Panc1 (cell line): Measurements from ENCODE around the gene PPIB. TPM values are rescaled to one million over a fixed set of nuclear protein-coding genes. Genes with fewer than 3 reads are reported as not detected.

Experiments
- ATAC-seq: fragments of 200-7000 bp; cut with Tn5 transposase; 2 replicates; pipeline ENCODE4 v1.9.1; 2020; ENCODE audit warnings: mild to moderate bottlenecking, moderate library complexity
- BruUV-seq: library from RNA; stranded (reverse); fragments of 400-500 nt; replicated peaks from 2 replicates; lab custom pipeline; 2021; lab: Mats Ljungman, UMichigan
- CTCF ChIA-PET: fragments of 300-600 bp; sonication (Branson Sonifier 250); formaldehyde crosslinking; loops from one replicate; lab custom pipeline; 2022; ENCODE audit warnings: antibody characterized with exemption; lab: Charles Lee
- POLR2A ChIA-PET: fragments of 300-600 bp; sonication (Branson Sonifier 250); formaldehyde crosslinking; loops from one replicate; lab custom pipeline; 2022; ENCODE audit warnings: antibody characterized with exemption; lab: Charles Lee
- DNase-seq: peaks from one replicate; pipeline ENCODE4 v3.0.0-alpha.2; 2010; ENCODE audit warnings: low read depth, low spot score
- H3K27ac ChIP-seq: 2 replicates; pipeline ENCODE4 v1.5.1; 2011; ENCODE audit warnings: mild to moderate bottlenecking, low read length, inconsistent platforms
- H3K27me3 ChIP-seq: fragments of 200-500 bp; sonication (Bioruptor generic); 2 replicates; pipeline ENCODE4 v1.6.0; 2014; ENCODE audit warnings: low read length, inconsistent platforms; ENCODE audit not compliant: control insufficient read depth, insufficient read depth
- H3K36me3 ChIP-seq: fragments of 200-500 bp; sonication (Bioruptor generic); 2 replicates; pipeline ENCODE4 v1.5.1; 2014; ENCODE audit warnings: inconsistent platforms, mild to moderate bottlenecking, low read length, moderate library complexity; ENCODE audit not compliant: control insufficient read depth, insufficient read depth
- H3K4me1 ChIP-seq: 2 replicates; pipeline ENCODE4 v1.5.1; 2011; ENCODE audit warnings: inconsistent platforms, mild to moderate bottlenecking, low read length, moderate library complexity; ENCODE audit not compliant: control insufficient read depth, insufficient read depth
- H3K4me3 ChIP-seq, 2 experiments: 2 replicates each; pipeline ENCODE4 v1.5.1; 2011 to 2012; ENCODE audit warnings: low read depth in 2 of 2, low read length in 2 of 2, mild to moderate bottlenecking in 2 of 2, inconsistent platforms in 1 of 2, moderate library complexity in 1 of 2
- H3K9me3 ChIP-seq: fragments of 200-500 bp; sonication (Bioruptor generic); 2 replicates; pipeline ENCODE4 v1.5.1; 2014; ENCODE audit warnings: low read depth, mild to moderate bottlenecking, inconsistent platforms, low read length, moderate library complexity; ENCODE audit not compliant: control insufficient read depth, insufficient read depth
- POLR2AphosphoS5 ChIP-seq: IDR thresholded peaks from 2 replicates; pipeline ENCODE4 v1.6.1; 2012; ENCODE audit warnings: mild to moderate bottlenecking, low read depth, low read length, moderate library complexity
- REST ChIP-seq, 2 experiments: IDR thresholded peaks; 2 replicates each; pipeline ENCODE4 v1.6.1; 2011 to 2012; ENCODE audit warnings: low read depth in 2 of 2, control low read depth in 1 of 2, low read length in 1 of 2, mild to moderate bottlenecking in 1 of 2, moderate library complexity in 1 of 2; ENCODE audit not compliant: insufficient read depth in 1 of 2
- SIN3A ChIP-seq: IDR thresholded peaks from 2 replicates; pipeline ENCODE4 v1.6.1; 2012; ENCODE audit warnings: low read depth, mild to moderate bottlenecking, low read length, moderate library complexity, borderline replicate concordance; ENCODE audit not compliant: insufficient read depth
- TCF7L2 ChIP-seq: IDR thresholded peaks from 2 replicates; pipeline ENCODE4 v1.6.1; 2011; ENCODE audit warnings: mild to moderate bottlenecking, low read depth, low read length, inconsistent platforms
- in situ Hi-C: cut with HindIII; loops from 2 replicates; pipeline ENCODE4 v1.10.0; 2016; ENCODE audit warnings: low sequenced_read_pairs, low pct_unique_long_range_greater_than_20kb
- intact Hi-C: fragments of 100-400 bp; cut with micrococcal nuclease; formaldehyde crosslinking; loops from one replicate; pipeline ENCODE4 v1.10.0; 2022; ENCODE audit not compliant: unreplicated experiment
- total RNA-seq: library from RNA; stranded (reverse); gene quantifications from one replicate; pipeline ENCODE4 v1.2.1, GENCODE V29; 2021; ENCODE audit not compliant: unreplicated experiment
- TF ChIP-seq, protein P1 (sequence below): fragments of 450-650 bp; IDR thresholded peaks from 2 replicates; pipeline ENCODE4 v1.5.1; 2017; ENCODE audit warnings: mild to moderate bottlenecking

PPIB gene
- total RNA-seq, 1 experiment from 2014 or later, result 407 TPM

- TF ChIP-seq TCF7L2 (no peak), REST (IDR thresholded peaks at IDR 0.05; ENCODE audit: insufficient read depth in 1 of 2, low read depth in 2 of 2, low read length in 1 of 2) (no peak), SIN3A (no peak), POLR2AphosphoS5 (no peak)
- TF ChIP-seq, protein P1, sequence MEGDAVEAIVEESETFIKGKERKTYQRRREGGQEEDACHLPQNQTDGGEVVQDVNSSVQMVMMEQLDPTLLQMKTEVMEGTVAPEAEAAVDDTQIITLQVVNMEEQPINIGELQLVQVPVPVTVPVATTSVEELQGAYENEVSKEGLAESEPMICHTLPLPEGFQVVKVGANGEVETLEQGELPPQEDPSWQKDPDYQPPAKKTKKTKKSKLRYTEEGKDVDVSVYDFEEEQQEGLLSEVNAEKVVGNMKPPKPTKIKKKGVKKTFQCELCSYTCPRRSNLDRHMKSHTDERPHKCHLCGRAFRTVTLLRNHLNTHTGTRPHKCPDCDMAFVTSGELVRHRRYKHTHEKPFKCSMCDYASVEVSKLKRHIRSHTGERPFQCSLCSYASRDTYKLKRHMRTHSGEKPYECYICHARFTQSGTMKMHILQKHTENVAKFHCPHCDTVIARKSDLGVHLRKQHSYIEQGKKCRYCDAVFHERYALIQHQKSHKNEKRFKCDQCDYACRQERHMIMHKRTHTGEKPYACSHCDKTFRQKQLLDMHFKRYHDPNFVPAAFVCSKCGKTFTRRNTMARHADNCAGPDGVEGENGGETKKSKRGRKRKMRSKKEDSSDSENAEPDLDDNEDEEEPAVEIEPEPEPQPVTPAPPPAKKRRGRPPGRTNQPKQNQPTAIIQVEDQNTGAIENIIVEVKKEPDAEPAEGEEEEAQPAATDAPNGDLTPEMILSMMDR, result no peak
- in situ Hi-C loops (no loop called here), intact Hi-C loops (no loop called here)
- no peaks in the 10 kb centered on the region for H3K4me1 ChIP-seq
- BruUV-seq, result no TSS peak
- no peak overlapping the region for H3K4me3 ChIP-seq
- no peak for ATAC-seq
- peaks cover 38% of the 10 kb centered on the region for H3K36me3 ChIP-seq
- CTCF ChIA-PET, result interaction anchor here (0.5 kb wide), 1 partner anchor 10 kb away, joined by 4 read pairs; no protein-coding TSS in a partner anchor
- POLR2A ChIA-PET, result no interaction called here
- H3K27me3 ChIP-seq, result no peaks in the 10 kb centered on the region
- DNase-seq, result no peak
- no peak overlapping the region for H3K27ac ChIP-seq
- H3K9me3 ChIP-seq, result no peaks in the 10 kb centered on the region
Measured at GRCh38 chr15:64132217-64132616, 30.6 kb downstream of the PPIB start.

DNA sequence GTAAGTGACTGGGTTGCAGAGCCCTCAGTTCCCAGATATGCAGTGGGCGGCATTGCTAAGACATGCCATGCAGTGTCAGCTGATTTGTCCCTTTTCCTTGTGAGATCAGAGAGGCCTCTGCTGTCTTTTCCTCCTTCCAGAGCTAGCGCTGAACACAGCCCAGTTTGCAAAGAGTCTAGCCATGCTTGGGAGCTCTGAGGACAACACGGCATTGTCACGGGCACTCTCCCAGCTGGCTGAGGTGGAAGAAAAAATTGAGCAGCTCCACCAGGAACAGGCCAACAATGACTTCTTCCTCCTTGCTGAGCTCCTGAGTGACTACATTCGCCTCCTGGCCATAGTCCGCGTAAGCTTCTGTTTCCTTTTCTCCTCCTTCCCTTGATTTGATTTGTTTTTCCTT lies 31.3 kb downstream of the PPIB start:
- H3K36me3 ChIP-seq, result peaks cover 40% of the 10 kb centered on the region
- ChIA-PET POLR2A (interaction anchor here (1.1 kb wide), 1 partner anchor 20 kb away, joined by 3 read pairs; no protein-coding TSS in a partner anchor), CTCF (interaction anchor here (0.5 kb wide), 1 partner anchor 10 kb away, joined by 4 read pairs; no protein-coding TSS in a partner anchor)
- no peak overlapping the region for H3K27ac ChIP-seq
- H3K4me1 ChIP-seq, result no peaks in the 10 kb centered on the region
- BruUV-seq, result no TSS peak
- H3K4me3 ChIP-seq, result no peak overlapping the region
- DNase-seq (no peak), ATAC-seq (no peak)
- in situ Hi-C loops (no loop called here), intact Hi-C loops (no loop called here)
- no peaks in the 10 kb centered on the region for H3K27me3 ChIP-seq
- H3K9me3 ChIP-seq, result no peaks in the 10 kb centered on the region
- no peak for TF ChIP-seq POLR2AphosphoS5
- TF ChIP-seq TCF7L2, result no peak
- no peak for TF ChIP-seq REST (IDR thresholded peaks at IDR 0.05; ENCODE audit: insufficient read depth in 1 of 2, low read depth in 2 of 2, low read length in 1 of 2)
- TF ChIP-seq, protein P1, result no peak
- TF ChIP-seq SIN3A, result no peak
